Fibroblast of pulmonary artery (primary cell): ENCODE data around the gene APCDD1L.

Experiments
- DNase-seq: peaks from one replicate; pipeline ENCODE4 v3.0.0-alpha.2; 2010; ENCODE audit warnings: low read depth
- H3K4me3 ChIP-seq: replicated peaks from 2 replicates; pipeline ENCODE4 v1.5.1; 2011; ENCODE audit warnings: low read depth, mild to moderate bottlenecking, control low read depth, low read length, moderate library complexity
- TF ChIP-seq, protein P1 (sequence below): IDR thresholded peaks from 2 replicates; pipeline ENCODE4 v1.5.1; 2011; ENCODE audit warnings: mild to moderate bottlenecking, control low read depth, low read length, inconsistent platforms; ENCODE audit errors: missing control alignments

APCDD1L gene

DNA sequence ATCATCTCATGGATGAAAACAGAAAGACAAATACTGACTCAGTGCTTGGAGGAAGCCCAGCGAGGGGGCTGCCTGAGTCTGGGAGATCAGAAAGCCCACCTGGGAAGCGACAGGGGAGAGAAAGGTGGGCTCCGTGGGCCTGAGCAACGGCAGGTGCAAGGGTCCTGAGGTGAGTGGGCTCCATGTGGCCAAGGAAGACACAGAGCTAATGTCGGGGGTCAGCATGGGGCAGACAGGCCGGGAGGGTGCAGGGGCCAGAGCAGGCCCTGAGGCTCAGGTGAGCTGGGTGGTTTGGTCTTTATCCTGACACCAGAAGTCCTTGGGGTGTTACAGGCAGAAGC is 18.8 kb downstream of the APCDD1L start:
- H3K4me3 ChIP-seq, result no peak overlapping the region
- DNase-seq, result no peak
- TF ChIP-seq, protein P1, sequence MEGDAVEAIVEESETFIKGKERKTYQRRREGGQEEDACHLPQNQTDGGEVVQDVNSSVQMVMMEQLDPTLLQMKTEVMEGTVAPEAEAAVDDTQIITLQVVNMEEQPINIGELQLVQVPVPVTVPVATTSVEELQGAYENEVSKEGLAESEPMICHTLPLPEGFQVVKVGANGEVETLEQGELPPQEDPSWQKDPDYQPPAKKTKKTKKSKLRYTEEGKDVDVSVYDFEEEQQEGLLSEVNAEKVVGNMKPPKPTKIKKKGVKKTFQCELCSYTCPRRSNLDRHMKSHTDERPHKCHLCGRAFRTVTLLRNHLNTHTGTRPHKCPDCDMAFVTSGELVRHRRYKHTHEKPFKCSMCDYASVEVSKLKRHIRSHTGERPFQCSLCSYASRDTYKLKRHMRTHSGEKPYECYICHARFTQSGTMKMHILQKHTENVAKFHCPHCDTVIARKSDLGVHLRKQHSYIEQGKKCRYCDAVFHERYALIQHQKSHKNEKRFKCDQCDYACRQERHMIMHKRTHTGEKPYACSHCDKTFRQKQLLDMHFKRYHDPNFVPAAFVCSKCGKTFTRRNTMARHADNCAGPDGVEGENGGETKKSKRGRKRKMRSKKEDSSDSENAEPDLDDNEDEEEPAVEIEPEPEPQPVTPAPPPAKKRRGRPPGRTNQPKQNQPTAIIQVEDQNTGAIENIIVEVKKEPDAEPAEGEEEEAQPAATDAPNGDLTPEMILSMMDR, result no peak

DNA sequence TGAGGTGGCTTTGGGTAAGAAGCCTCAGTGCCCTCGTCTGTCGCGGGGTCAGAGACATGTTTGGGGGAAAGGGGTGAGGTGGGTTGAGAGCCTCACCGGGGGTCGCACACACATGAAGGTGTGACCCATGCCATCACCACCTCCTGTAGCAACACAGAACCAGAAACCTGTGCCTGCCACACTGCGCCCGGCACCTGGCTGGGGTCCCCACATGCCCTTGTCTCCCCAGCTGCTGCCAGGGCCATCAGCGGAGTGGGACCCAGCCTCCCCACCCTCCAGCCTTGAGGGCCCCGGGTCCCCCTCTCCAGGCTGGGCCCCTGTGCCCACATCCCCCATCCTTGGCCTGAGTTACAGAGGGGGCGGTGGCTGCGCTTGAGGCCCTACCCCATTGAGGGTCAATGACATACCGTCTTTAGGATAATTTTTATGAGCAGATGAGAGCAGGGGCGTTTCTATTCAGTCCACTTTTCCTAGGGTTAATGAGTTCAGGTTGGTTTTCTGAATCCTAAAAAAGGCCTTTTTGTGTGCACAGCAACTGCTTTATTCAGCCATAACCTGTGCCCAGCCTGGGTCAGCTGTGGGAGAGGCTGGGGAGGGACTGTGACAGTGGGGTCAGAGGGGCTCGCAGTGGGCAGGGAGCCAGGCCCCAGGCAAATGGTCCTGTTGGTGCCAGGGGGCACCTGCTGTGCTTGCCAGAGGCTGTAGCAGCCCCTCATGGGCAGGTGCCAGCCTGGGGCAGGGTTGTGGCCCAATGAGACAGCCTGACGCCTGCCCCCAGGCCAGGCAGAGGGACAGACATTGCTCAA is 19.4 kb downstream of the APCDD1L start:
- H3K4me3 ChIP-seq, result no peak overlapping the region
- DNase-seq, result no peak
- TF ChIP-seq, protein P1, result no peak

DNA sequence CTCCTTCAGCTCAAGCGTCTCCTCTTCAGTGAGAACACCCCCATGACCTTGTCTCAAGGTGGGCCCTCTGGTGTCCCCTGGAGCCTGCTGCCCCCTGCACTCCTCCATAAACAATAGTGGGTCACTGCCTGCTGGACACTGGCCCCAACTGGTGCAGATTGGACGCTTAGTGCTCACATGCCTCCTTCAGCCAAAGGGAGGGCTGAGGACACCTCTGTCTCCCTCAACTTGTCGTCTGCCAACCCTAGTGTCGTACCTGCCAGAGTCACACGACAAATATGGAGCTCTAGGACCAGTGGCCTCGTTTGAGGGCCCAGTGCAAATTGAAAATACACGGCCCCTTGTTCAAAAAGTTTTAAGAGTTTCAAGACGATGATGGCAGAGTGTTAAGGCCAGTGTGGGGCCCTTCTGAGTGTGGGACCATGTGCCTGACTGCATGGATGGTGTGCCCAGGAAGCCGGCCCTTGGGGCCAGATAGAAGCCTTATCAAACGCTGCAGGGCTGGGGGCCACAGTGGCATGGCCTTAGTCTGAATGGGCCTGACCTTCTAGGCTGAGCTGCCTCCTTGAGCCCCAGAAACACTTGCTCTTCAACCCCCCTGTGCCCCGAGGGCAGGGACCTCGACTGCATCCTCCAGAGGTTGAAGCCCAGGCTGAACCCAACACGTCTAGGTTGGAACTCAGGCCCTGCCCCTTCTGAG is 20.1 kb downstream of the APCDD1L start:
- no peak overlapping the region for H3K4me3 ChIP-seq
- no peak for DNase-seq
- TF ChIP-seq, protein P1, result no peak

DNA sequence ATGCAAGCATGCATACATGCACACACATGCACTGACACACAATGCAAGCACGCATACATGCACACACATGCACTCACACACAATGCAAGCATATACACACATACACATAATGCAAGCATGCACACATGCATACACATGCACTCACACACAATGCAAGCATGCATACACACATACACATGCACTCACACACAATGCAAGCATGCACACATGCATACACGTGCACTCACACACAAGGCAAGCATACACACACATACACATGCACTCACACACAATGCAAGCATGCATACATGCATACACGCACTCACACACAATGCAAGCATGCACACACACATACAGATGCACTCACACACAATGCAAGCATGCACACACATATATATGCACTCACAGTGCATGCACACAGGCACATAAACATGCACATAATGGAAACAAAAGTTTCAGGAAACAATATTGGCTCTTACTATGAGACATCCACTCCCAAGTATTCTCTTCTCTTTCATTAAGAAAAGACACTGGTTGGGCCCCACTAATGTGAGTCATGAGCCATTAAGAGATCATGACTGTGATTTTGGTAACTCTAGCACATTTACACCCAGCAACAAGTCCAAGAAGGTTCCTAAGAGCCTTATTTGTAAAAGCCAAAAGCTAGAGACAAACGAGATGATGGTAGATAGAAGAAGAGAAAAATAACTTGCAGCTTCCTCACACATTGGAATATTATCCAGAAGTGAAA is 22.2 kb downstream of the APCDD1L start:
- no peak for DNase-seq
- no peak overlapping the region for H3K4me3 ChIP-seq
- TF ChIP-seq, protein P1, result no peak

DNA sequence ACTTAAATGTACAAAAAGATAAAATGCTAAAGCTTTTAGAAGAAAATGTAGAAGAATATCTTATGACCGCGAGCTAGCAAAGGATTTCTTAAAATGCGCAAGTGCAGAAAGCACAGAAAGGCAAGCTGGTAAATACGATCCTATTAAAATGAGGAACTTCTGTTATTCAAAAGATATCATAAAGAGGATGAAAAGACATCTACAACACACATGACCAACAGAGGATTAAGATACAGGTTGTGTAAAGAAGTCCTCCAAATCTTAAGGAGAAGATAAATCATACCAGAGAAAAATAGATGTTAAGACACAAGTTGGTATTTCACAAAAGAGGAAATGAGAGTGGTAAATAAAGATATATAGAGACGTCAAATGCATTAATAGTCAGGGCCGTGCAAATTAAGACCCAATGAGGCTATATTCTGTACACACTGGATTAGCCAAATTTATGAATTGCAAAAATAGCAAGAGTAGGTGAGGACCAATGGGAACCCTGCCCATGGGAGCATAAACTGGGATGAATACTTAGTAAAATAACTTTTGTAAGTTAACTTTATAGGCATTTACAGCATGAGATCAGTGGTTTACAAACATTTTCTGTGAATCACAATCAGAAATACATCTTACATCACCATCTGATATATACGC is 23.0 kb downstream of the APCDD1L start:
- H3K4me3 ChIP-seq, result no peak overlapping the region
- TF ChIP-seq, protein P1, result no peak
- DNase-seq, result no peak

DNA sequence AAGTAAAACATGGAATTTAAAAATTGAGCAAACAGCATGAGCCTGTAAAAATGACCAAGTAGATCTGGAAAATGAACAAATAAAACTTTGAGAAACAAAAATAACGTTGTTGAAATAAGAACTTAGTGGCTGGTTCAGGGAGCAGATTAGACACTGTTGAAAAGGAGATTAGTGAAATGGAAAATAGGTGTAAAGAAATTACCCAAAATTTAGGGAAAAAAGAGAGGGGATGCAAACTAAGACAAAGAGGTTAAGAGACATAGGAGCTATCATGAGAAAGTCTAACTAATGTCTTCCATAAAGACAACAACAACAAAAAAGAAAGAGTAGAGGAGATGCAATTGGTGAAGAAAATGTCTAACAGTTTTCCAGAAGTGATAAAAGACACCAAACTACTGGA is 29.0 kb downstream of the APCDD1L start:
- H3K4me3 ChIP-seq, result no peak overlapping the region
- no peak for DNase-seq
- TF ChIP-seq, protein P1, result no peak
